NCI-H524 (cell line): ENCODE measurements around the gene ARHGAP42.
A peak's percentile ranks its signal among the peaks of the same experiment; 100 is the strongest.

ENCODE experiments used
- DNase-seq, 2 experiments: peaks; one replicate each; lab custom pipeline; 2025; lab: John Stamatoyannopoulos, UW

ARHGAP42 gene

DNA sequence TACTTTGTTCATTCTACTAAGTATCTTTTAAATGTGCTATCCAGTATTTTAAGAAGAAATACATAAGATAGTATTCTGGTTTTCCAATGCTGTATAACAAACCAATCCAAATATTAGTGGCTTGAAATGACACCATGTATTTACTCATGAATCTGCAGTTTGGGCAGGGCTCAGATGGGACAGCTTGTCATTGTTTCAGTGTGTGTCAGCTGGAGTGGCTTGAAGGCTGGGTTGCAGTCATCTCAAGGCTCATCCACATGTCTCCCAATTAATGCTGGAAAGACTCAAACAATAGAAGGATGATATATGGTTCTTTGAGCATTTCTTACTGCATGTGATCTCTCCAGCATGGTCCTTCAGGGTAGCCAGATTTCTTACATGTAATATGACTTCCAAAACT lies 146.2 kb downstream of the ARHGAP42 start:
- peak in 1 of 2 experiments; percentile 6 for DNase-seq

DNA sequence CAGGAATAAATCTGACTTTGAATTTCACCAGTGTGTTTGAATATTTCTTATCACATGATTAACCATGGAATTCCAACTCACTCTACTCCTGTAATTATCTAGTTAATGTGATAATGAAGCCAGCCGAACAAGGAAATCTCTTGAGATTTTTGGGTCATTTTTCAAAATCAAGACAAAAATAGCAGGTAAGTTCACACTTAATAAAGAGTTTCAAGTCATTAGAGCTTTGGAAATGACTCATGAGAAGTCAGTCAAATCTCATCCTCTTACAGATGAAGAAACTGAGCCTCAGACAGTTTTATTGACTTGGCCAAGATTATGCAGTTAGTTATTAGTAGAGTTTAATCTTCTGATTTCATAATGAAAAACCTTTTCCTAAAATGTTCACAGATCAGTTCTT lies 148.8 kb downstream of the ARHGAP42 start:
- DNase-seq: no peak

DNA sequence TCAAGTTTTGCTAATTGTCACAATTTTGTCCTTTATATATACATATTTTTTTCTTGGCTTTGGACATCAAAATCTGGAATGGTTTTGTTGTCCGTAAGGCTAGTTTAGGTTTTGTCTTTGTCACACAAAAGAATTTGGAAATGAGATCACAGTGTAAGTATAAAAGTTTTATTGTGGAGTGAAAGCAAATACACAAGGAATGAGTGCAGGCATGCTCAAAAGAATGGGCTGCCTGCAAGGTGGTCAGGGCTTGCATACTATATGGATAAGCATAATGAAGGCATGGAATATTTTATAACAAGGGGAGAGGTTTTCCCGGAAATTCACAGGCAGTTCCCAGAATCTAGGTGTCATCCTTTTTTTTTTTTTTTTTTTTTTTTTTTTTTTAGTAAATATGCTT lies 150.2 kb downstream of the ARHGAP42 start:
- no peak for DNase-seq

DNA sequence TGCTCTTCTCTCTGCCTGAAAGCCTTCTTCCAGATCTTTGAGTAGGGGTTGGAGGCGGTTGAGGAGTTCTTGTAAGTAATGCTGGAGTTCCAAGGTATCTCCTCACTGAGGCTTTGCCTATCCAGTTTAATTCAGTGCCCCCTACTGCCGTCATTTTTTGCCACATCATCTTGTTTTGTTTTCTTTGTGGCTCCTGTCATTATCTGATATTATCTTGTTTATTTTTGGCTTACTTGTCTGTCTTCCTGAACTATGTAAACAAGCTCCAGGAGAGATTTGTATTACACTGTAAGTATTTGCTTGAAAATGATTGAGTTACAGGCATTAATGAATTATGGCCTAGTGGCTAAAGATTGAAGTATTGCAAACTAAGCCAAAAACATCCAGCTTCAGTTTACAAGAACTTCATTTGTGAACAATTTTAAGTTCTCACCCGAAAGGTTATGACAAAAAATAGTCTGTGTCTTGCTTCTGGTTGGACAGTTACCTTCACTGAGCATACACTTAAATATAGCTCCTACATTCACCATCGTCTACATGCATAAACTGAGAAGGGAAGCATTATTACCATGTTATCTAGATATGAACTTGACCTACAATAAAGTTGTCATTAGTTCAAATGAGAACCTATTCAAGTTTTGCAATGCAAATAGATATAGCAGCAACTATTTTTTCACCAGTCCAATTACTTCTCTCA lies 154.8 kb downstream of the ARHGAP42 start:
- DNase-seq: no peak

DNA sequence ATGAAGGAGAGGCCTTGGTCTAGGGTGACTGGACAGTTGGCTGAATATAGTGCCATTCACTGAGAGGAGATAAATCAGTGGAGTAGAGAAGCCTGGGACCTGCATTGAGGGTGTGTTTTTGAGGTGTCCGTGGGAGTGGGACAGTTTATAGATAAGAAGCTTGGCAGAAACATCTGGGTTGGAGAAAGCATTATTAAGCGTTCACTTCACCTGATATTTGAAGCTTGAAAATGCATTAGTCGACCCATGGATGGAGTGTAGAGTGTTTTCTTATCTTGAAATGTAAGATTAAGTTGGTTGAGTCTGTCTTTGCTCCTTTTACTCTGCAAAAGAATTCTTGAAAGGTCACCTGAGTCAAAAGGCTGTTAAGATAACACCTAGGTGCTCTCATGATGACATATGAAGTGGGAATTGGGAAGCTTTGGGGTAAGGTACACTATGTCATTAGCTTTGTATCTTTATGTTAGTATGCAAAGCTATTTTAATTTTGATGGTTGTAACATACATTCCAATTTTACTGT lies 160.7 kb downstream of the ARHGAP42 start:
- DNase-seq: no peak

DNA sequence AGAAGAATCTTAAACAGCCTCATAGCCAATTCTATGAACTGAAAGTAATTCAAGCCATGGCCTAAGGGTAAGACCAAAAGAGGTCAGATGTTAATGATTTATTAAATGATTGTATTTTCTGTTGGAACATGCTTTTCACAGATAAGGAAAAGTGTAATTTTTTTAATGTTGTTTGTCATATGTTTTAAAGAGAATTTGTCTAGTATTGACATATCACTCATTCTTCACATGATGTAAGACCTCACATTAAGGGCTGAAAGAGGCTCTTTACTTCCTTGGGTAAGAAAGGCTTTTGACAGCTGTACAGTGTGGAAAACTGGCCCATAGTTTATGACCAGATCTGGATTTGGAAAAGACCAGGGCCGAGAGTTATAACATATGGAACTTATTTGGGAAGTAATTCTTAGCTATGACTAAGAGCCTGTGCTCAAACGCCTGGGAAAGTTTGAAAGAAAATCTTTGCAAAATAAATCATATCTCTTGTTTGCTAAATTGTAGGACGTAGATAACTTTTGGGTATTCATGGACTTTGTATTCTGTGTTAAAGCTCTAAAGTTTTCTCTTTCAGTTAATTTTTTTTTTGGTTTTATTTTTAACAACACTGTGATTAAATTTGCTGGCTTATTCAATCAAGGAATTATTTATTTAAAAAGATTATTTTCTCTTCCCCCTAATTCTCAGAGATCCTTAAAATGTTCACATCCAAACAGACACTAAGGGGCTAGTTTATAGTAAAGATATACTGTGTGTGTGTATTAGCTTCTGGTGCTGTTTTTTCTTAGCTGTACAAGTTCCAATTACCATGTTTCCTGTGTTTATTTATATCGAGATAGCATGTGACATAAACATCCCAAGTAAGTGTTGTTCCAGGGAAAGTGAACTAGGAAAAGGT lies 162.2 kb downstream of the ARHGAP42 start:
- no peak for DNase-seq

DNA sequence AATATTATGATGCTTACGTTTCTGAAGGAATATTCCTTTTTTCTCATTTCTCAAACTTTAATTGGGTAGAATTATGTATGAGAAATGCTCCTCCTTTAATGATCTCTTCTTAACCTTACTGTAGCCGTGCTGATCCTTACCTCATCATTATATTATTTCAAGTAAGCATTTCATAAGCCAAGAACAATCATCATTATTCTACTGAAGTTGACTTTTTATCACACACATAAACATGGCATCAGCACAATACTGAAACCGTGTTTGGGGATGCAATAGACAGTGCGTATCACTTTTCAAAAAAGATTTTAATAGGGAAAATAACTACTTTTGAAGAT lies 162.8 kb downstream of the ARHGAP42 start:
- no peak for DNase-seq

DNA sequence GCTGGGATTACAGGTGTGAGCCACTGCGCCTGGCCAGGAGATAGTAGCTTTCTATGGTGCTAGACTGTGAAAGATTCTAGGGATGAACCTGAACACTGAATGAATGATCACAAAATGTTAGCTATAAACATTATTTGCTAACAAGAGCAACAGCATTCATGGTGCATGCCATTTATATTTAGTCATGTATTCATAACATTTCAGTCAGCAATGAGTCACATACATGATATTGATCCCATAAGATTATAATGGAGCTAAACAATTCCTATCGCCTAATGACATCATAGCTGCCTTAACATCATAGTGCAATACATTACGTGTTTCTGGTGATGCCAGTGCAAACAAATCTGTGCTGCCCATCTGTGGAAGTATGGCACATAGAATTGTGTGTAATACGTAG lies 164.1 kb downstream of the ARHGAP42 start:
- no peak for DNase-seq

DNA sequence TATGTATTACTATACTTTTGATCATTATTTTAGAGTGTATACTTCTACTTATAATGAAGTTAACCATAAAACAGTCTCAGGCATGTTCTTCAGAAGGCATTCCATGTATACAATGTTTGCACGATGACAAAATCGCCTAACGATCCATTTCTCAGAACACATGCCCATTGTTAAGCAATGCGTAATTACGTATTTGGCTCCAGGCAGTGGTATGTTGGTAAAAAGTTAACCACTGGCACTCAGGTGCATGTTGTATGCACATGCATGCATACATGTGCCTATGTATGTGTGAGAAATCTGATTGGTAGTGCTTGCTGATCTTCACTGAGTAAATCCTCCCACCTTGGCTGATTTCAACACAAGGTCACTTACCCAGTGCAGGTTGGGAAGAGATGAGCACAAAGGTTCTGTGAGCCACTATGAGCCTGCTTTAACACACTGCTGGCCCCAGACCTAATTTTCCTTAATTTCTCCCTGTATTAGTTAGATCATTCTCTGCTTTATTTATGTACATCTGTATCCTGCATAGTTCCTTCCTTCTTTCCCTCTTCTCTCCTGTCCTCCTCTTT lies 164.6 kb downstream of the ARHGAP42 start:
- DNase-seq: no peak

DNA sequence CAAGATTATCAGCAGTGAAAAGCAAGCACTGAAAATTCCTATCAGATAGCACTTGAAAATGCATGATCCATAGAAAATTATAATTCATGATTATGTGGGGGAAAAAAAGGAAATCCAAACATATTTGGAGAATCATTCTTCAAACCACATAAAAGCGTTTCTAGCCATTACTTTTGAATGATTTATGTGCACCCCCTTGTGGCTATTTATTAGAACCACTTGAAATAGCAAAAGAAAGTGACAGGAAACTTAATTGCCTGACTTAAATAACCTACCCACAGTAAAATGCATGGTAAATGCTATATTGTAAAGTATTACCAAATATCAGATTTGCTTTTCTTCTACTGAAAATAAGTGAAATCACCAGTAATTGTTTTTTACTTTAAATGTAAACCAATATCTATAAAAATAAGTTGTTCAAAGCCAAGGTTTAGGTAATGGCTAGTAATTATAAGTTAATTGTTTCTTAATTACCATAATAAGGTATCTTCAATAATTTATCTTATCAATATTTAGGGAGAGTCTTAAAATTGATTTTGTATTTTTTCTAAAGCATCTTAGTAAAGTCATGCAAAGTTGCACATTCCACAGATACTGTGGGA lies 168.5 kb downstream of the ARHGAP42 start:
- DNase-seq: peak; percentile 4 to 69

- DNase-seq: no peak
Observed at GRCh38 chr11:100857236-100858005, 170.3 kb downstream of the ARHGAP42 start.

DNA sequence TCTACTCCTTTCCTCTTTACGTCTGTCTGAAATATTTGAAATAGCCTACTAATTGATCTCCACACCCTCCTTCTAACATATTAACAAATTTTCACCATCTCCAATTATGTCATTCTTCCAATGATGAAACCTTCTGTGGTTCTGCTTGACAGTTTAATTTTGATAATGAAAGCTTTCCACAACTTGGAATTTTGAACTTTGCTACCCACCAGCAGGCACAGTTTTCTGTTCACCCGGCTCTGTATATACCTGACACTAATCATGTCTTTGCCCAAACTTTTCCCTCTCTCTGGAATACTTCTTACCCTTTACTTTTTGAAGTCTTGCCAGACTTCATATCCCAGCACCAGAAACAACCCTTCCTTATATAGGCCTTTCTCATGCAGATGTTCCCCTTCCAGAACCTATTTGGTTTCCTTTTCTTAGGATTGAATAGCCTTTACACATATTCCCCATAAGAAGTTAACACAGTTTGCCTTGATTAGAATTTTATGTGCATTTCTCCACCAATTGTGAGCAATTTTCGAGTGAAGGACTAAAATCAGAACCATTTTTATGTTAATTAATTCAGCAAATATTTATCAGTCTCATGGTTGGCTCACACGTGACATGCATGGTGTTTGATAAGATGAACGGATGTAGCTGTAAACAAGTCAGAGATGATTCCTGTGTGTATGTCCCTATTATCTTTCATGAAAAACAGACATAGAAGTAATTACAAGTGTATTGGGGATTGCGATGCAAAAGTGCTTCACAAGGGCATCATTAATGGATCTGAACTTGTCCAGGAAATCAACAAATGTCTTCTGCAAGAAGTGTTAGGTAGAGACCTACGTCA lies 173.4 kb downstream of the ARHGAP42 start:
- DNase-seq: no peak

DNA sequence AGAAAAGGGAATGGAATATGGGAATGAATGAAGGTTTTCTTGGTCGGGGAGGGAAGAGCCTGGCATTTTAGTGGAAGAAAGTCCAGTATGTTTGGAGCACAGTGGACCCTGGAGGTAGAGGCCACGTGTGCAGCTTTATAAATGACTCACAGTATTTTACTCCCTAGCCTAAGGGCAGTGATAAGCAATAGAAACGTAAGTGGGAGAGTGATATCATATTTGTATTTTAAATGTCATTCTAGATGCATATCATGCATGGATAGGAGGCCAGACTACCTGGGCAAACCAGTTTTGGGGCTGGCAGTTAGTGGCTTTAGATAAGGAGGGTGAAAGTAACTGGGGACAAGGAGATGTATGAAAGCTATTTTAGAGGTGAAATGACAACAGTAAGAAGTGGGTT lies 174.1 kb downstream of the ARHGAP42 start:
- DNase-seq: no peak

DNA sequence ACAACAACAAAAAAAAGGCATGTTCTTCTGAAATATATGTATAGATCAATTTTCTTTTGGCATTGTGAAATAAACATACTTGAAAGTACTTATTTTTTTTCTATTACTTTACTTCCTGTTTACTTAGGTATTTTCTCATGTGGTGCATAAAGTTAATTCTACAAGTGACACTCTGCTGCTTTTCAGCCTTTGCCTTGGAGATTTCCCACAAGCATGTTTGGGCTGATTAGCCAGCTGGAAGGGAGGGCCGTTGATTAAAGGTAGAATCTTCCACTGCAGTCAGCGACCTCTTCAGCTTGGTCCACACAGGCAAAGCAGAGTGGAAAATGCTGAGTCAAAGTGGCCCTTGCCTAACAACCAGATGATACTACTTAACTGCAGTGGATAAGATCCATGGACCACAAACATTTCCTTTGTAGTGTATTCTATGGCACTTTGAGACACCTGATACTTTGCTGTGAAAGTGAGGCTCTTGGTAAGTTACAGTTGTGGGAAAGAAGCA lies 176.0 kb downstream of the ARHGAP42 start:
- peak; percentile 61 to 85 for DNase-seq

- no peak for DNase-seq
Observed at GRCh38 chr11:100865443-100866065, 178.5 kb downstream of the ARHGAP42 start.

- DNase-seq: no peak
Observed at GRCh38 chr11:100866453-100866852, 179.4 kb downstream of the ARHGAP42 start.

DNA sequence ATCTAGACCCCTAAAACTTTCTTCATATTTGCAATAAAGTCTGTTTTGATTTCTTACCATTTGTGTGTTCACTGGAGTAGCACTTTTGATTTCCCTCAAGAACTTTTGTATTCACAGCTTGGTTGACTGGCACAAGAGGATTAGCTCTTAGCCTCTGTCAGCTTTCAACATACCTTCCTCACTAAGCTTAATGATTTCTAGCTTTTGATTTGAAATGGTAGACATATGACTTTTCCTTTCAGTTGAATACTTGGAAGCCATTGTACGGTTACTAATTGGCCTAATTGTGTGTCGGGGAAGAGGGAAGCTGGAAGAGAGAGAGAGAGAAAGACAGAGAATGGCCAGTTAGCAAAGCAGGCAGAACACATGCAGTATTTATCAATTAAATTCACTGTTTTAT lies 180.5 kb downstream of the ARHGAP42 start:
- peak in 1 of 2 experiments; percentile 4 for DNase-seq

GRCh38 chr11:100869328-100869727 lies 182.2 kb downstream of the ARHGAP42 start:
- DNase-seq: no peak

DNA sequence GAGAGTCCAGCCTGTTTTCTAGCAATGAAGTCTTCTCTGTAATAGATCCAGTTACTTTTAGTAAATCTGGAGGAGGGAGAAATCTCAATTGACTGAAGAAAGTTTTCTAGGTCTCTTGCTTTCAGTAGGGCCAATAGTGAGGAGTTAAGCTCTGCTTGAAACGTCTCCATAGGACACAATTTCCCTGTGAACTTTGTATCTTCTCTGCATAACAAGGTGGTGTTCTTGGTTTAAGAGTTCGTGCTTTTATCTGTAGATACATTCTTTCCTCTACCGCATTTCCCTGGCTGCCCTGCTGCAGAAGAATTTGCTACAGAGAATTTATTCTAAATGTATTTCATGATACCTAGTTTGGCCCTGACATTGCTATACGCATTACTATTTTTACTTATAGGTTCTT lies 183.1 kb downstream of the ARHGAP42 start:
- DNase-seq: no peak
